ENCODE results near the gene GULP1.

The GULP1 gene

DNA sequence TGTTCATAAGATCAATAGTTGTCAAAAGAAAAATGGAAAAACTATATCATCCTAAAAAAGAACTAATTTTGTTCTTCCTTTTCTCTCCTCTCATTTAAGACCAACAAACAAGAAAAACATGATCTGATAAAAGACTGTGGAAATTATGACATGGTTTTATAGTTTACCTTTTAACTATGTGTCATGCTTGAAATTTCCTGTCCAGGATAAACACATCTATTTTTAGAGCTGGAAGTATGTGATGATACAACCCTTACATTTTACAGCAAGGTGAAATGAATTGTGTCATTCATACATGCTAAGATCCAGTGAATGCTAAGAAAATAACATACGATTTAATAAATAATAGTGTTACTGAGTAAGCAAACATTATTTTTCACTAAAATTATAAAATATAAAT is 89.9 kb downstream of the GULP1 start:
- DNase-seq: peak; percentile 12

DNA sequence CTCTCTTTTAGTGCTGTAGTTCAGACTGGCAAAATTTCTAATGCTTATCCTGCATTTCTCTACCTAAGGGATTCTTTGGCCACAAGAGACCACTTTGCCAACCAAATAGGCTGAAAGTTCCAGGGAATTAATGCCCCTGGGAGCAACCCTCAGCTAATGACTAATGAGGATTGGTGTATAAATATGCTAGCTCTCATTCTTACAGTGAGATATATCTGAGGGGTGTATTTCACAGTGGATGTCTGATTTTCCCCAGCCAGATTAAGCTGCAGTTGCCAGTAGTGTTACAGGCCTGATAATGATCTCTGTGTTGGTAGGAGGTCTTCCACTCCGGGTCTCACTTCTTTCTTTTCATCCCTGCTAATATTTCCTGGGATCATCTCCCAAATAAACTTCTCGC is 90.4 kb downstream of the GULP1 start:
- peak; percentile 18 for DNase-seq

DNA sequence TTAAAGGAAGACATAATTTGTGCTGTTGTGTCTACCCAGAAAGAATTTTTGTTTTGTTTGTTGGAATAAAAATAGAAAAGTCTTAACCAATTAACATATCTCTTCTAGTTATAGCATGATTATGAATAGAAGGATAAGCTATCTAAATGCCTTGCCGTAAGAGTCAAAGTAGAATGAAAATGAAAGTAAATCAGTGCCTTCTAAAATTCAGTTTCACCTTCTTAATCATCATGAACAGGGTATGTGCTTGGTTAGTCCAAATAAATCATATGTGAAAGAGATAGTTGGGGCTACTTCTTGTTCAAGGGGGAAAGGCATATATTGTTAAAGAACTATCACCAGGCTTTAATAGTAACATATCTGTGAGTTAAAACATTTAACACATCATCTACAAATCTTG is 91.5 kb downstream of the GULP1 start:
- no peak for DNase-seq

DNA sequence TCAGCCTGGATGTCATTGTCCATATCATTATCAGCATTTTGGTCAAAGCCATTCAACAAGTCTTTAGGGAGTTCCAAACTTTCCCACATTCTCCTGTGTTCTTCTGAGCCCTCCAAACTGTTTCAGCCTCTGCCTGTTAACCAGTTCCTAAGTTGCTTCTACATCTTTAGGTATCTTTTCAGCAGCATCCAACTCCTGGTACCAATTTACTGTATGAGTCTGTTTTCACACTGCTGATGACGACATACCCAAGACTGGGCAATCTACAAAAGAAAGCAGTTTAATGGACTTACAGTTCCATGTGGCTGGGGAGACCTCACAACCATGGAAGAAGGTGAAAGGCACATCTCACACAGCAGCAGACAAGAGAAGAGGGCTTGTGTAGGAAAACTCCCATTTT is 94.2 kb downstream of the GULP1 start:
- no peak for DNase-seq

DNA sequence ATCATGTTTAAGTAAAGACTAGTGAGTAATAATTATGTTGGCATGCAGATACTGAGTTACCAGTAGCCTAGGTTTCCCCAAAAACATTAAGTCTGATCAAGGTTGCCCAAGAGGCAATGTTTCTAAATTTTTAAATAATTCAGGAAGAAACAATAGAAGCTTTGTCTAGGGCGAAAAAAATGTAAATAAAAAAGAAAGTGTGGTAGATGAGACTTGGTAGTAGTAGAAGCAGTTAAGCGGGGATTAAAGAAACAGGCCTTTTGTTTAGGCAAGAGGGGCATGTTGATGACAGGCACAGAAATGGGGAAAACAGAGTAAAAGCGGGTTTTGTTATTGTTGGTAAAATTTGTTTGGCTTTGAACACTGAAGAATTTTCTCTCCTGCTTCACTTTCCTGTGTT is 97.2 kb downstream of the GULP1 start:
- no peak for DNase-seq

DNA sequence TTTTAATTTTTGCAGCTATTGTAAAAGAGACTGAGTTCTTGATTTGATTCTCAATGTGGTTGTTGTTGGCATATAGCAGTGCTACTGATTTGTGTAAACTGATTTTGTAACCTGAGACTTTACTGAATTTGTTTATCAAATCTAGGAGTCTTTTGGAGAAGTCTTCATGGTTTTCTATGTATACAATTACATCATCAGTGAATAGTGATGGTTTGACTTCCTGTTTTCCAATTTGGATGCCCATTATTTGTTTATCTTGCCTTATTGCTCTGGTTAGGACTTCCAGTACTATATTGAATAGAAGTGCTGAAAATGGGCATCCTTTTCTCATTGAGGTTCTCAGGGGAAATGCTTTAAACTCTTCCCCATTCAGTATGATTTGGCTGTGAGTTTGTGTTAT is 99.7 kb downstream of the GULP1 start:
- no peak for DNase-seq

DNA sequence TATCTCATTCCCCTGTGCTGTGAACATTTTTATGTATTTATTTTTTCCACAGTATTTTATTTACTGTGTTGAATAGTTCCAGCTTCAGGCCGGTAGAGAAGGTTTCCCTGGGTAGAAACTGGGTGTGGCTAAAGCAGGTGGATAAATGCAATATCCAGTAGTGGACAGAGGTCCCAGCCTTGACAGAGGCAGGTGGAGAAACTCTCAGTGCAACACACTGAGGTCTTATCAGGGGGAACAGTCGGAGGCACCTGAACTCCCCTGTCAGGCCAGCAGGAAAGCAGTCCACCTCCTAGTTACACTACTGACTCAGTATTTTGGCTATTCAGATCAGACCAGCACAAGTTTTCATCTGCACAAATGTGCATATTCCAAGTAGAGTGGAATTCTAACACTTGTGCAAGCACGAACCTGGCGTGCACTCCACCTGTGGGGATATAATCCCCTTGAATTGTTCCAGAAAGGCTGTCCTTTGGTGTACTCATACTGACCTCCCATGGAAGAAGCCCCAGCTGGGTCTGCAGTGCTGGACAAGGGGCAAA is 103.3 kb downstream of the GULP1 start:
- no peak for DNase-seq

DNA sequence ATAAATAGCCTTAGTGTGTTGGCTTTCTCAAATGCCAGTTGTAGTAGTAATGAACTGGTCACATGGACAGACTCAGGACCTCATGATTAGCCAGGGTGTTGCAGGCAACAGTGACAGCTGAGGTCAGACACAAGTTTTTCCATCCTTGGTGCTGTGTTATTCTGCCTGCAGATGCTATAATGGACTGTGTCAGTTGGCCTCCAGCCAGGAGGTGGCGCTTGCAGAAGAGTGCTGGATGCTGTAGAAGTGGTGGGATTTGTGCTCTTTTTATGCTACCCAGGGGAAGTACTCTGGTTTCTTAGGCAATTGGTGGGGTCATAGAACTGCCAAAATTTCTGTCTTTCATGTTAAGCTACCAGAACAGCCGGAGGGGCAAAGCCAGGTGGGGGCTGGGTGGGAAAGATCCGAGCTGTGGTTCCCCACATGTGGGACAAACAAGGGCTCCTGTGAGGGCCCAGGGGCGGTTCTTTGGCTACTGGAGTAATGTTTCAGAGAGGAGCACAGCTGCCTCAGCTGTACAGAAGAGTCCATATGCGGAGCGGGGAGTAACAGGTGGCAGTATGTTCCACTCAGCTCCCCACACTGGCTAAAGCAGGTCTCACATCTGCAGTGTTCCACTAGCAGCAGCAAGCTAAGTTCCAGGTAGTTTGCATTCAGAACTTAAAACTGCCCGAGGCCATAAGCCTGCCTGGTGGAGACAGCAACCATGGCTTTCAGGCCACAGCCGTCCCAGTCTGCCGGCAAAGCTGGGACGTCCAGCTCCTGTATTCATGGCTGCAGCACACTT is 104.4 kb downstream of the GULP1 start:
- peak; percentile 25 for DNase-seq

DNA sequence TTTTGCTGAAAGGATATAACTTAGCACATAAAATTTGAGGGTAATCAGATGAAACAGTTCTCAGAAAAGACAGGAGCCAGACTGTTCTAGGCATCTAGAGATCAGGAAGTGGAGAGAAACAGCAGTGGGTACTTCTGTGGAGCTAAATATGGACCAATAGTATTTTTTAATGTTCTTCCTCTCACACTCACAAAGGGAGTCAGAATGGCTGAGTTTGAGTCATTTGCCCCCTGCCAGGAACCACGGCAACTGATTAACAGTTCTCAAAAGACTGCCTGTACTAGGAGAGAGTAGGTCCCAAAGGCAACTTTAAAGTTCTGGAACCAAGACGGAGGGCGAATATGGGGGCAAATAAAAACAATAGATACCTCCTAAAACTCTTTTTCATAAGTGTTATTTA is 107.5 kb downstream of the GULP1 start:
- peak; percentile 70 for DNase-seq

DNA sequence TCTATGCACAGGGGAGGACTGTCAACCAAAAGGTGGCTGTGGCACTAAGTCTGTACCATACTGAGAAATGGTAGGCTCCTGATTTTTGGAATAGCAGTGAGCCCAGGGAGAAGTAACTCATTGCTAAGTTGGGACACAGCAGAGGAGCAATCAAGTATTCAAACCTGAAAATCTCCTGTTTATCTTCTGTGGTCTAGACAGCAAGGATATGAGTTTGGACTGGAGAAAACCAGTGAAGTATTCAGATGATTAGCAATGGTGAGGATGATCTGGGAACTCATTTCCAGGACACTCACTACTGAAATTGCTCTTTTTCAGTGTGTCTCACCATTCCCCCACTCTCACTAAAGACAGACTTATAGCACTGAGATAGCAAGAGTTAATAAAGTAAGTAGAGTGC is 112.0 kb downstream of the GULP1 start:
- DNase-seq: no peak

DNA sequence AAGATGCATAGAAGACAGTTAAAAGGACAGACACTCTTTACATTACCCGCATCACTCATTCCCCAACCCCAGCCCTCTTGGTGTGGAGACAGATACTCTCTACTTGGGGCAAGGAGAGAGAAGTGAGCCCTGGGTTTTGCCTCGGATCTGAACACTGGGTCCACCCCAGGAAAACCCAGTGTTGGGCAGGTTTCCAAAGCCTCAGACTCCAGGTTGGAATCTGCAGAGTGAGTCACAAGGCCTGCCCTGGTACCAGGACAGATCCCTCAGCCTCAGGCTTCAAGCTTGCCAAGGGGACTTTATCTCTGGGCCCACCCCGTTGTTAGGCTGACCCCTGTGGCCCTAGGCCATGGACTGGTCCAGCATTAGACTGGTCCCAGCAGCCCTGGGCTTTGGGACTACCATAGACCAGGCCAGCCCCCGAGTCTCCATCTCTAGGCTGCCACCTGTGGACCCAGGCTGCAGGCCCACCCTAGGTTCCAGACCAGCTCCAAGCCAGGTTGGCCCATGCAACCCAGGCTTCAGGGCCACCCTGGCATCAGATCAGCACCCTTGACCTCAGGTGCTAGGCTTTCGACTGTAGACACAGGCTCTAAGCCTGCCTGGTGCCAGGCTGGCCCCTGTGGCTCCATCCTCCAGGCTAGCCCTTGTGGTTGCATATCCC is 112.8 kb downstream of the GULP1 start:
- DNase-seq: no peak

DNA sequence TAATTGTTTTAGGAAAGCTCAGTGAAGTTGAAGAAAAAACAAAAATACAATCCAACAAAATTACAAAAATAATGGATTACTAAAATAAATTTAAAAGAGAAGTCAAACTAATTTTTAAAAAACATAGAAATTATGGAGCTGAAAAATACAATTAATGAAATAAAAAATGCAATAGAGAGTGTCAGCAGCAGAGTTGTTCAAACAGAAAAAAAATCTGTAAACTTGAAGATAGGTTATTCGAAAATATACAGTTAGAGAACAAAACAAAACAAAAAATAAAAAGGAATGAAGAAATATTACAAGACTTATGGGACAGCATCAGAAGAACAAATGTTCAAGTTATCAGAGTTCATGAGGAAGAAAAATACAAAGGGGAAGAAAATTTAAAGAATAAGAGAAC is 114.7 kb downstream of the GULP1 start:
- no peak for DNase-seq

DNA sequence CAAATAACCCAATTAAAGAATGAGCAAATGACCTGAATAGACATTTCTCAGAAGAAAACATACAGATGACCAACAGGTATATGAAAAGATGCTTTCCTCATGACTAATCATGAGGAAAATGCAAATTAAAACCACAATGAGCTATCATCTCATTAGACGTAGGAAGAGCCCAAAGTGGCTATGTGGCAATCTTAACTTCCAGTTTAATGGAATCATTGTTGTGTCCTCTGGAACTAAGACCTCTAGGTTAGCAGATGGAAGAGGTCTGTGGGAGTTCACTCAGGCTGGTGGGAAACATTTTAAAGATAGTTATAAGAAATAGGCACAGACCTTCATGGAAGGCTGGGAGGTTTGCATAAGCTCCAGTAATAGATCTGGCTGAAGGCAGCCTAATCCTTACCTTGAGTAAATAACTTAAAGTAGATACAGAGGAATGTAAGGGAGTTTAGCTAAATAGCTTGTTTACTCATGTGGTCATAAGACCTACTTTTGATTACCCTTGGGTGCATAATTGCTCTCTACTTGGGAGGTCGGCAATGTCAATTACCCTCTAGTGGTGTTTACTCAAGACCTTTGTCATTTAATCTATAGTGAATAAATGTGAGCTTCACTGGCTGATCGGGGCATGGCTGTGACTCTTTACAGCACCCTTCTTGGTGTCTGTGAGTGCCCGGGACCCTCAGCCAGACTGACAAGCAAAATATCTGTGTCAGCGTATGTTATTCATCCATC is 119.0 kb downstream of the GULP1 start:
- peak; percentile 5 for DNase-seq

DNA sequence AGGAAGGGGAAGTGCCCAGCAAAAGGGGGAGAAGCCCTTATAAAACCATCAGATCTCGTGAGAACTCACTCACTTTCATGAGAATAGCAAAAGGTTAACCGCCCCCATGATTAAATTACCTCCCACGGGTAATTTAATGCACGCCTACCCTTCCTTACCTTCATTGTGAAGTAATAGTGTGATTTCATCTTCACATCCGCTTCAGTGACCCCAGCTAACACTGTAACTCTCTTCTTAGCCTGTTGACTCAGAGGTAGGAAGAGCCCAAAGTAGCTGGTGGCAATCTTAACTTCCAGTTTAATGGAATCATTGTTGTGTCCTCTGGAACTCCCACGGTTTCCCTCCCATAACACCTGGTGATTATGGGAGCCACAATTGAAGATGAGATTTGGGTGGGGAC is 120.5 kb downstream of the GULP1 start:
- DNase-seq: no peak

DNA sequence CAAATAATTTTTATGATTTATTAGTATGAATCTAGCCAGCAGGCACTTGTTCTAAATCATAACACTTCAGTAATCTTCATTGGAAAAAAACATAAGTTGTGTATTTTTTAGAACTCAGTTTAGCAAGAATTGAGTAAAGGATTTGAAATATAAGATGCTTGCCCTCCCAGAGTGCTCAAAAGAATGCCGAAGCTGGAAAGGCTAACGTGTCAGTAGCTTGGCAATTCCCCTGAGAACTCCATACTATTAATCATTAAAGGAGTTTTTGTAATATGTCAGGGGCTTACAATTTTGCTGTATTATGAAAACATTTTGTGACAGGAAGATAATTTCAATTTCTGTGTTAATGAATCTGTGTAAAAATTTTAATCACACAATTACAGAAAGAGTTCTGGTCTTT is 122.7 kb downstream of the GULP1 start:
- peak; percentile 68 for DNase-seq

DNA sequence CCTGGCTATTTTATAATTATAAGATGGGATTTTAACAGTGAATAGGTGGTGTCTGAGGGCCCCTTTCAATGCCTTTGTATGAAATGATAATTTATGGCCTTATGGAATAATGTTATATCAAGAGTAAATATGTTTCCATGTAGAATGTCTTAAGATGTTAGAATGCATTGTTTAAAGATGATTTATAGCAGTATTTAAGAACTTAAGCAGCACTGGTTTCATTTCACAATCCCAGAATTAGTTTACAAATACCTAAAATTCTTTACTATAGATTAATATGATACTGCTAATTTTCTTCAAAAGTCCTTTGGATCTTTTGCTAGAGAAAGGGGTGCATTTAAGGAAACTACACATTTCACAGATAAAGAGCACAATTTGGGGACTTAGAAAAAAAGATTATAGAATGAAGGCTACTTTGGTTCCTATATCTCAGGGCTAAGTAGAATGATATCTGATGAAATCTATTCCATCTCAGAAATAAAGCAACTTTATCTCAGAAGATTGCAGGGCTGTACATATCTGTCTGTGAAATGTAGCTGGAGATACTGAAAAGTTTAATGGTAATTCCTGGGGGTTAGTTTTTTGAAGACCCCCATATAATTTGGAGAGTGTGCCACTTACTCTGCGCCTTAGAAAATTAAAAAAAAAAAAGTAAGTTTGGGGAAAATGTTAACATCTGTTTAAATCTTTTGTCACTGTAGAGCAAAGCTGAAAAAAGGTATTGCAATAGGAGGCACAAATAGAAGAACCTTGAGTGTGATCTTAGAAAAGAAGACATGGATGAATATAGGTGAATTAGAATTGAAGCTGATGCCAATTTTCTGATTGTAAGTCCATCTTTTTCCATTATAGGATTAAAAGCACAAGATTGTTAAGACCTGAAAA is 123.4 kb downstream of the GULP1 start:
- DNase-seq: peak; percentile 52

DNA sequence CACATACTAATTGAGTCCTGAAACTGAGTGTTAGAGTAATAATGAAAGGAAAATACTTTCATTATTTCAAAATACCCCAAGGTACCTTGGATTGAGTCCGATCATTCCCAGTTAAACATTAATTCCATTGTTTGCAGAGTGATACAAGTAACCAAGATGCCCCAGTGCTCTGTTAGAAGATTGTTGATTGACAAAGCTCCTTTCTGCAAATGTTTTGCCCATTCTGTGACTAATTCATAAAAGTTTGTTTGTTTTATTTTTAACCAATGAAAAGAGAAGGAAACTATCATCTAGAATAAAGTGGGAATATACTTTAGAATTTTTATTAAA is 124.0 kb downstream of the GULP1 start:
- DNase-seq: no peak

DNA sequence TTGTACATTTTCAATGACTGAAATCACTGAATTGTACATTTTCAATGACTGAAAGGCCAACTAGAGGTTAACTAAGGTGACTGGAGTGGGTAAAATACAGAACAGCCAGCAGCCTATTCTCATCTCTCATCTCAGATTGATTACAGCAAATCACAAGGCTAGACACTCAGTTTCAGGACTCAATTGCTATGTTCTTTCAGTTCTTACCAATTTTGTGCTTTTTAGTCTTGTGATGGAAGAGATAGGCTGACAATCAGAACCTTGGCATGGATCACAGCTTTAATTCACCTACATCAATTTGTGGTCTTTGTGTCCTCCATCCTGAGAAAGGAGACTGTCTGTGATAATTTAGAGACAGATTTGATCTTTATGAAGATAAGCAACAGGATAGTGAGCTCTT is 124.7 kb downstream of the GULP1 start:
- DNase-seq: peak; percentile 5

DNA sequence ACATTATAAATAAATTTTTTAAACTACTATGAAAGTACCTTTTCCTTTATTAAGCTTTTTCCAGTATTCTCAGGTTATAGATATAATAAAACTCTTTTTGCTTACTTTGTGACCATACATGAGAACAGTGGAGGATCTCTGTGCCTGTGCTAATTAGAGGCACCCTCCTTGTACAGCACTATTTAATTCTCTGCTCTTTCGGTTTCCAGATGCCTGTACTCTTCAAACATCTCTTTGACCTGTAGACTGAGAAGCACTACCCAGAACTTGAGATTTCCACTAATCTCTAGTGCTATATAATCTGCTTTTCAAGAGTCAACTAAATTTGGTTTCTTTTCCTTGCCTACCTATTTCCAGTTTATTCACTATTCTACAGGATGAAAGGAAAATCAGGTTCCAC is 131.1 kb downstream of the GULP1 start:
- DNase-seq: peak; percentile 4

DNA sequence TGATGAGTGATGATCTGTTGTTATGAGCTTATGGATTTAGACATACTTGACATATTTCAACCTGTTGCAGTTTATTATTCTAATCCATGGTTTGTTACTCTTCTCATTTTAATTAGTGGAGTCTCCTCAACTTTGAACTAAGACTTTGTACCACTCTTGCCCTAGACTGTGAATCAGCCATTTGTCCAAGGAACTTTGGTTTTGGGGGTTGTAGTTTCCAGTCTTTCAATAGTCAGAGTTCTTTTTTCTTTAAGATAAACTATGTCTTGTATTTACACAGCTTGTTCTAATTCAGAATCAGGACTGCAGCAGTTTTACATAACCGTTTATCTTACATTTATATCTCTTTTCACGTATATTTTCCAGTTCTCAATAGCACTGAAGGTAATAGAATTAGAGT is 133.6 kb downstream of the GULP1 start:
- DNase-seq: no peak

DNA sequence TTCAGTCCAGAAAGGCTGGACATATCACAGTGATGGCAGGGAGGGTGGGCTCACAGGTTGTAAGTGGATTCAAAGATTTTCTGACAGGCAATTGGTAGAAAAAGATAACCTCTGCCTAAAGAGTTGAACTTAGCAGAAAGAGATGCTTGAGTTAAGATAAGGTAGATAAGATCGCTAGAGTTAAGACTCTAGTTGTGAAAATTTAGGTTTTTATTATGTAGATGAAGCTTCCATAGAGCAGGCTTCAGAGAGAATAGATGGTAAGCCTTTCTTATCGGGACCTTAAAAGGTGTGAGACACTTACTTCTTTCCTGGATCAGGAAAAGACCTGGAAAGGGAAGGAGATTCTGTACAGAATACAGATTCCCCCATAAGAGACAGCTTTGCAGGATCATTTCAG is 134.4 kb downstream of the GULP1 start:
- no peak for DNase-seq

DNA sequence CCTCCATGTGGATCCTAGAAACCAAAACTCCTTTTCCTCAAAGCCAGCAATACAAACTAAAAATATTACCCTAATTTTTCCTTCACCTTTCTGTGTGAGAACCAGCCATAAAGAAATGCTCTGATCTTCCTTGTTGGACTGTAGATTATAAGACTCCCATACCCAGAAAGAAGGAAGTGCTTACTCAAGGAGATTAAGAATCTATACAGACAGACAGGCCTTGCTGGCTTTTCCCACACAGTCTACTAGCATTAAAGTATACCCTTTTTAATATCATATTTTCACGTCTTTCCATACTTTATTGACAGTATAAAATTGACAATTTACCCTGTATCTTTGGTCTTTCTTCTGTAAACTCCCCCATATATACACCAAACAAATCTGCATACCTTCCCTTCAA is 139.0 kb downstream of the GULP1 start:
- DNase-seq: no peak

DNA sequence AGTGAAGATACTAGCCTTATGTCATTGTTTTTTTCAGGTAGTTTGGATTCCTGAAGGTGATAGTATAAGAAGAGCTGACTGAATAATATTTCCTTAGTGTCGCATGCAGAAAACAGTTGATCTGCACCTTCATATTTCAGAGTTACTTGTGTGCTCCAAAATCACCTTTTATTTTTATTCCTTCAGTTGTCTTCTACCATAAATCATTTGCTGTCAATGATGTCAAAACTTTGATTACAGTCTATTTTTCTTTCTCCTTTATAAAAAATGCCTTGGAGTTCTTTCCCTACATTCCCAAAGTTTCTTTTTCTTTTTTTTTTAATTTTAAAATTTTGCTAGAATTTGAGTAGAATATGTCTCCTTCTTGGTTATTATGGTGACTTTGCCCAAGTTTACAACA is 142.3 kb downstream of the GULP1 start:
- no peak for DNase-seq

Data from NCI-H69 (cell line).